SJCRH30 (cell line): ENCODE measurements around the gene RABGEF1. TPM values are rescaled to one million over a fixed set of nuclear protein-coding genes. Genes with fewer than 3 reads are reported as not detected.
A peak's percentile ranks its signal among the peaks of the same experiment; 100 is the strongest.
"Not testable (repeated sequence)": the region's sequence is repeated elsewhere in the genome, so short reads cannot be mapped to it uniquely, and the experiment has no call there.

ENCODE experiments used
- DNase-seq, 2 experiments: peaks; one replicate each; pipeline ENCODE4 v3.0.0-alpha.2; 2015 to 2020
- H3K27ac ChIP-seq: fragments of 250-450 bp; sonication (Bioruptor Pico); 2 replicates; pipeline ENCODE4 v1.5.1; 2020; ENCODE audit warnings: mild to moderate bottlenecking, moderate library complexity
- H3K27me3 ChIP-seq: fragments of 250-450 bp; sonication (Bioruptor Pico); 2 replicates; pipeline ENCODE4 v1.5.1; 2020; ENCODE audit warnings: mild to moderate bottlenecking, moderate library complexity
- H3K36me3 ChIP-seq: fragments of 250-450 bp; sonication (Bioruptor Pico); 2 replicates; pipeline ENCODE4 v1.5.1; 2020; ENCODE audit warnings: mild to moderate bottlenecking, moderate library complexity
- H3K4me1 ChIP-seq: fragments of 250-450 bp; sonication (Bioruptor Pico); 2 replicates; pipeline ENCODE4 v1.5.1; 2020; ENCODE audit warnings: mild to moderate bottlenecking, moderate library complexity
- H3K4me3 ChIP-seq: fragments of 250-450 bp; sonication (Bioruptor Pico); 2 replicates; pipeline ENCODE4 v1.5.1; 2020; ENCODE audit warnings: mild to moderate bottlenecking, moderate library complexity
- H3K9me3 ChIP-seq: fragments of 250-450 bp; sonication (Bioruptor Pico); replicated peaks from 2 replicates; pipeline ENCODE4 v1.5.1; 2020; ENCODE audit warnings: mild to moderate bottlenecking, moderate library complexity
- total RNA-seq: library from RNA; depleted of rRNA; stranded (reverse); fragments of >200 nt; shearing (Covaris generic); gene quantifications from 2 replicates; pipeline ENCODE4 v1.2.3, GENCODE V29; 2014

Gene RABGEF1
- total RNA-seq, 1 experiment from 2014 or later = 26.7 TPM

GRCh38 chr7:66783887-66784595 lies 43.5 kb downstream of the RABGEF1 start:
- H3K27ac ChIP-seq, DNase-seq, H3K4me1 ChIP-seq, H3K4me3 ChIP-seq, H3K9me3 ChIP-seq, H3K27me3 ChIP-seq: not testable (repeated sequence)
- H3K36me3 ChIP-seq = peaks cover 41% of the 10 kb centered on the region

DNA sequence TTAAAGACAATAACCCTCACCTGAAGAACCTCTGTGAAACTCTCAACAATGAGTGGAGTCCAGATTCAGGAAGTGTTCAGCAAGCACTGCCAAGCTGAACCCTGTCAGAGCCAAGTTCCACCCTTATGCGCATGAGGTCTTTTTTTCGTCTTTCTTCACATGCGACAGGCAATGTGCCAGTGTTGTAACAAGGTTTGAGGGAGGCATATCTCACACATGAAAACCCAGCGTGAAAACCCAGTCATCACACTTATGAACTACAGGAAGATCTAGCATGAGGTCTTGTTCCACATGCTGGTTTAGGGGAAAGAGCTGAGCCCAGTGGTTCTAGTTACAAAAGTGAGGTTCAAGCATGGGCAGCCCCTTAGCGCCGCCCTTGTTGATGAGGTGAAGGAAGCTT lies 49.7 kb downstream of the RABGEF1 start:
- Histone ChIP-seq H3K4me1 (no peaks in the 10 kb centered on the region), H3K36me3 (peaks cover 35% of the 10 kb centered on the region), H3K27me3 (no peaks in the 10 kb centered on the region), H3K4me3 (no peak overlapping the region), H3K27ac (no peak overlapping the region), H3K9me3 (no peaks in the 10 kb centered on the region)
- DNase-seq = no peak

- Histone ChIP-seq H3K9me3 (no peaks in the 10 kb centered on the region), H3K27ac (no peak overlapping the region), H3K4me3 (no peak overlapping the region), H3K36me3 (peaks cover 38% of the 10 kb centered on the region), H3K4me1 (no peaks in the 10 kb centered on the region), H3K27me3 (no peaks in the 10 kb centered on the region)
- no peak for DNase-seq
These were observed 50.2 kb downstream of the RABGEF1 start for GRCh38 chr7:66790725-66791124.

DNA sequence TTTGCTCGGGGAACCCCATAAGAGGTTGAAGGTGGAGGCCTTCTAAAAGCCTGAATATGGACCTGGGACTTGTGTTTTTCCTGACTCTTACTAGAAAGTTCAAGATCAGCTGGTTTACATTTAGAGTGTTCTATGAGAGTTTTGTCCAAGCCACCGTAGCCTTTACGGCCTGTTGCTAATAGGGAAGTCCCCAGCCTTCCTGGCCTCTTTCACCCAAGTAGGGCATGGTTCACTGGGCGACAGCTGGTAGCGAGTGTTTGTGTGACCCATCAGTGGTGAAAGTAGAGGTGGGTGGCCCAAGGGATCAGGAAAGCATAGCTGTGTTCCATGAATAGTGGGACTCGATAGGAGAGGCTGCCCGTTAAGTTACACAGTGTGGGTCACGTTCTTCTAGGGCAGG lies 60.1 kb downstream of the RABGEF1 start:
- H3K36me3 ChIP-seq = peaks cover 44% of the 10 kb centered on the region
- no peaks in the 10 kb centered on the region for H3K9me3 ChIP-seq
- H3K27me3 ChIP-seq = no peaks in the 10 kb centered on the region
- H3K4me1 ChIP-seq = no peaks in the 10 kb centered on the region
- H3K27ac ChIP-seq = no peak overlapping the region
- no peak for DNase-seq
- no peak overlapping the region for H3K4me3 ChIP-seq

- DNase-seq = no peak
- Histone ChIP-seq H3K36me3 (peaks cover 53% of the 10 kb centered on the region), H3K4me3 (no peak overlapping the region), H3K9me3 (no peaks in the 10 kb centered on the region), H3K27ac (no peak overlapping the region), H3K4me1 (no peaks in the 10 kb centered on the region), H3K27me3 (no peaks in the 10 kb centered on the region)
These were observed 63.5 kb downstream of the RABGEF1 start for GRCh38 chr7:66804001-66804400.

- H3K4me3 ChIP-seq = no peak overlapping the region
- no peaks in the 10 kb centered on the region for H3K4me1 ChIP-seq
- no peak for DNase-seq
- no peaks in the 10 kb centered on the region for H3K9me3 ChIP-seq
- peaks cover 51% of the 10 kb centered on the region for H3K36me3 ChIP-seq
- H3K27me3 ChIP-seq = no peaks in the 10 kb centered on the region
- H3K27ac ChIP-seq = no peak overlapping the region
These were observed 67.2 kb downstream of the RABGEF1 start for GRCh38 chr7:66807736-66808135.

DNA sequence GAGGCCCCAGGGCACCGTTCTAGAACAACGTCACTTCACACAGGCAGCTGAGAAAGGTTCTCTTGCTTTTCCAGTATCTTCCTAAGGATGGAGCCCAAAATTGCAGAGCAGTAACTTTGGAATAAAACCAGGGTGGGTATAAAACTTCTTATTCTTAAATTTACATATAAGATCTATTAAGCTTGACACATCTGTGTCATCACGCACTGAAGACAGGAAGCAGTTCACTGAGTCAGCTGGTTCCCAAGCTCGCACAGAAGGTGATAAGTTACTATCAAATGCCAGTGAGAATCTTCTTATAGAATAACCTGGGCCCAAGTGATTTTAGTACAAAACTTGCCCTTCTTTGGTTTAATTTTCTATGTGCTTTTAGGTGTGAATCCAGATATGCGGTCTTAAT lies 70.2 kb downstream of the RABGEF1 start:
- Histone ChIP-seq H3K27ac (no peak overlapping the region), H3K4me3 (no peak overlapping the region), H3K9me3 (no peaks in the 10 kb centered on the region), H3K27me3 (no peaks in the 10 kb centered on the region), H3K36me3 (peaks cover 48% of the 10 kb centered on the region), H3K4me1 (no peaks in the 10 kb centered on the region)
- no peak for DNase-seq

DNA sequence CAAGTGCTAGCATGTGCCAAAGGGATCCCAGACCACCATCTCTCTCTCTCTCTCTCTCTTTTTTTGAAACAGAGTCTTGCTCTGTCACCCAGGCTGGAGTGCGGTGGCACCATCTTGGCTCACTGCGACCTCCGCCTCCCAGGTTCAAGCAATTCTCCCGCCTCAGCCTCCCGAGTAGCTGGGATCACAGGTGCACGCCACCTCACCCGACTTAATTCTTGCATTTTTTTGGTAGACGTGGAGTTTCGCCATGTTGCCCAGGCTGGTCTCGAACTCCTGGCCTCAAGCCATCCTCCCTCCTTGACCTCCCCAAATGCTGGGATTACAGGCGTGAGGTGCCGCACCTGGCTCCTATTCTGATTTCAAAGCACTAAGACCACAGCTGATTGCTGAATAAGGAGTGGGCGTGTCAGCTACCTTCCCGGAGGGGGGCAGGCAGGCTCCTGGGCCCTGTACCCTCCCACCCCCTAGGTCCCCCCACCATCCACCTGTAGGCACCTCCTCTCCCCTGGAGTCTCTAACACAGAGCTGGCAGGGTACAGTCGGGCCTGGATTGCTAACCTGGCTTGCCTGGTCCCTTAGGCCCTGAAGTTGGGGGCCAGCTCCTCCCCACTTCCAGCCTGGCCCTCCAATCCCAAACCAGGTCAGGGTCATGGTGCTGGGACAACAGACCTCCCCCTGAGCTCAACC lies 74.8 kb downstream of the RABGEF1 start:
- not testable (repeated sequence) for DNase-seq, H3K27ac ChIP-seq, H3K4me3 ChIP-seq, H3K9me3 ChIP-seq, H3K27me3 ChIP-seq, H3K4me1 ChIP-seq
- peaks cover 11% of the 10 kb centered on the region; the same call in 1 of the 2 replicates for H3K36me3 ChIP-seq

- Histone ChIP-seq H3K9me3 (no peaks in the 10 kb centered on the region), H3K4me1 (no peaks in the 10 kb centered on the region), H3K36me3 (peaks cover 9% of the 10 kb centered on the region; the same call in 1 of the 2 replicates), H3K27ac (no peak overlapping the region), H3K27me3 (no peaks in the 10 kb centered on the region), H3K4me3 (no peak overlapping the region)
- DNase-seq = no peak
These were observed 75.4 kb downstream of the RABGEF1 start for GRCh38 chr7:66815951-66816350.

GRCh38 chr7:66816658-66817057 lies 76.1 kb downstream of the RABGEF1 start:
- H3K27ac ChIP-seq, H3K27me3 ChIP-seq, H3K9me3 ChIP-seq, H3K36me3 ChIP-seq, H3K4me3 ChIP-seq, DNase-seq, H3K4me1 ChIP-seq: not testable (repeated sequence)

- not testable (repeated sequence) for H3K27ac ChIP-seq, H3K4me3 ChIP-seq, H3K4me1 ChIP-seq, H3K36me3 ChIP-seq, H3K9me3 ChIP-seq, H3K27me3 ChIP-seq
- peak; percentile 30 to 51 for DNase-seq
These were observed 76.8 kb downstream of the RABGEF1 start for GRCh38 chr7:66817208-66817795.

- H3K9me3 ChIP-seq, H3K36me3 ChIP-seq, H3K4me1 ChIP-seq, H3K27me3 ChIP-seq, H3K4me3 ChIP-seq, DNase-seq, H3K27ac ChIP-seq: not testable (repeated sequence)
These were observed 77.4 kb downstream of the RABGEF1 start for GRCh38 chr7:66817956-66818355.

DNA sequence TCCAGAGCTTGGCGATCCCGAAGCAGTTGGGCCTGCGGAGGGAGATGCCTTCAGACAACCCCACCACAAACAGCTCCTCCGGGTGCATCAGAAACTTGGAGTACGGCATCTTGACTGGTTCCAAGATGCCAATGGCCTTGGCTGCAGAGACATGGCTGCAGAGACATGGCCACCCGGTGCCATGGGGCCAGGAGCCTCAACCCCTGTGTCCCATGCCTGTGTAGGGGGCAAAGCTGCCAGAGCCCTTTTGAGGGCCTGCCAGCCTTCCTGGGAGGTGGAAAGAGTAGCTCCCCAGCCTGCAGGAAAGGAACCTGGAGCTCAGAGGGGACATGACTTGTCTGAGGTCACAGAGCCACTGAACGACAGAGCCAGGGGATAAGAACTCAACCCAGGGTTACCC lies 83.5 kb downstream of the RABGEF1 start:
- no peaks in the 10 kb centered on the region for H3K36me3 ChIP-seq
- no peaks in the 10 kb centered on the region for H3K27me3 ChIP-seq
- no peak overlapping the region for H3K27ac ChIP-seq
- H3K4me1 ChIP-seq = no peaks in the 10 kb centered on the region
- H3K9me3 ChIP-seq = no peaks in the 10 kb centered on the region
- DNase-seq = no peak
- no peak overlapping the region for H3K4me3 ChIP-seq

- peak; percentile 53 to 80 for DNase-seq
- not testable (repeated sequence) for H3K27me3 ChIP-seq, H3K4me1 ChIP-seq, H3K9me3 ChIP-seq, H3K27ac ChIP-seq, H3K36me3 ChIP-seq, H3K4me3 ChIP-seq
These were observed 85.0 kb downstream of the RABGEF1 start for GRCh38 chr7:66825538-66825937.

- no peaks in the 10 kb centered on the region for H3K4me1 ChIP-seq
- H3K27me3 ChIP-seq = no peaks in the 10 kb centered on the region
- H3K4me3 ChIP-seq = no peak overlapping the region
- H3K9me3 ChIP-seq = no peaks in the 10 kb centered on the region
- H3K27ac ChIP-seq = no peak overlapping the region
- DNase-seq = no peak
- no peaks in the 10 kb centered on the region for H3K36me3 ChIP-seq
These were observed 86.1 kb downstream of the RABGEF1 start for GRCh38 chr7:66826649-66827048.
